ENCODE results near the gene GPRASP3.

DNA sequence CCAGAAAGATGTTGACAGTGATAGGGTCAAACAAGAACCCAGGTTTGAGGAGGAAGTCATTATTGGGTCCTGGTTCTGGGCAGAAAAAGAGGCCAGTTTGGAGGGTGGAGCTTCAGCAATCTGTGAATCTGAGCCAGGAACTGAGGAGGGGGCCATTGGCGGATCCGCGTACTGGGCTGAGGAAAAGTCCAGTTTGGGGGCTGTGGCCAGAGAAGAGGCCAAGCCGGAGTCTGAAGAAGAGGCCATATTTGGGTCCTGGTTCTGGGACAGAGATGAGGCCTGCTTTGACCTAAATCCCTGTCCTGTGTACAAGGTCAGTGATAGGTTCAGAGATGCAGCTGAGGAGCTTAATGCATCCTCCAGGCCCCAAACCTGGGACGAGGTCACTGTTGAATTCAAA, 4.6 kb upstream of the GPRASP3 start:
- TF ChIP-seq ZNF274 (IDR thresholded peaks at IDR 0.05; ENCODE audit: low read depth, low read length) (no peak), YY1 (IDR thresholded peaks at IDR 0.05; ENCODE audit: insufficient read depth, insufficient read length) (no peak)
